Smooth muscle cell (in vitro differentiated cells): ENCODE data around the gene PRL. TPM values are rescaled to one million over a fixed set of nuclear protein-coding genes. Genes with fewer than 3 reads are reported as not detected.

Experiments
- DNase-seq: peaks from one replicate; lab custom pipeline; 2025; ENCODE audit not compliant: unreplicated experiment; lab: John Stamatoyannopoulos, UW
- H2AFZ ChIP-seq: fragments of 200-600 bp; sonication (generic); 2 replicates; pipeline ENCODE4 v1.6.0; 2016; ENCODE audit warnings: antibody characterized with exemption, low read depth, mild to moderate bottlenecking
- H3F3A ChIP-seq: fragments of 200-600 bp; sonication (generic); 2 replicates; pipeline ENCODE4 v1.6.0; 2017; ENCODE audit warnings: antibody characterized with exemption, low read depth
- H3K27ac ChIP-seq: fragments of 200-600 bp; sonication (generic); 2 replicates; pipeline ENCODE4 v1.5.1; 2016; ENCODE audit warnings: low read depth, mild to moderate bottlenecking
- H3K27me3 ChIP-seq: fragments of 200-600 bp; sonication (generic); 2 replicates; pipeline ENCODE4 v1.6.1; 2016; ENCODE audit warnings: low read depth, mild to moderate bottlenecking
- H3K36me3 ChIP-seq: fragments of 200-600 bp; sonication (generic); 2 replicates; pipeline ENCODE4 v1.5.1; 2016; ENCODE audit warnings: low read depth
- H3K4me1 ChIP-seq: fragments of 200-600 bp; sonication (generic); 2 replicates; pipeline ENCODE4 v1.5.1; 2016; ENCODE audit warnings: low read depth
- H3K4me2 ChIP-seq: fragments of 200-600 bp; sonication (generic); 2 replicates; pipeline ENCODE4 v1.6.0; 2016; ENCODE audit warnings: mild to moderate bottlenecking
- H3K4me3 ChIP-seq: fragments of 200-600 bp; sonication (generic); 2 replicates; pipeline ENCODE4 v1.5.1; 2016; ENCODE audit warnings: mild to moderate bottlenecking
- H3K79me2 ChIP-seq: fragments of 200-600 bp; sonication (generic); 2 replicates; pipeline ENCODE4 v1.6.0; 2016; ENCODE audit warnings: low read depth, mild to moderate bottlenecking
- H3K9ac ChIP-seq: fragments of 200-600 bp; sonication (generic); 2 replicates; pipeline ENCODE4 v1.6.0; 2016; ENCODE audit warnings: low read depth
- H3K9me3 ChIP-seq: fragments of 200-600 bp; sonication (generic); replicated peaks from 2 replicates; pipeline ENCODE4 v1.5.1; 2016; ENCODE audit warnings: low read depth
- H4K20me1 ChIP-seq: fragments of 200-600 bp; sonication (generic); 2 replicates; pipeline ENCODE4 v1.6.0; 2016; ENCODE audit warnings: low read depth
- WGBS: methylation state at CpG from one replicate; pipeline ENCODE4 v1.1.7; 2016; ENCODE audit warnings: low lambda C conversion rate; 5-methylcytosine and 5-hydroxymethylcytosine counted together
- polyA plus RNA-seq: library from polyadenylated mRNA; unstranded; fragments of >200 nt; fragmentation: Nextera tagmentation; extraction: Ambion mirVana; gene quantifications from 2 replicates; pipeline ENCODE4 v1.2.1, GENCODE V29; 2016
- total RNA-seq: library from RNA; depleted of rRNA; stranded (reverse); fragments of >200 nt; gene quantifications from 2 replicates; pipeline ENCODE4 v1.2.3, GENCODE V29; 2014
- TF ChIP-seq, protein P1 (sequence below): fragments of 200-600 bp; sonication (generic); IDR thresholded peaks from 2 replicates; pipeline ENCODE4 v1.5.1; 2017; ENCODE audit warnings: borderline replicate concordance, mild to moderate bottlenecking, antibody characterized with exemption; ENCODE audit not compliant: insufficient read depth, poor library complexity, severe bottlenecking

Gene PRL
- total and polyA plus RNA-seq, 2 experiments from 2014 or later: 0.26 TPM; not detected in 1

DNA sequence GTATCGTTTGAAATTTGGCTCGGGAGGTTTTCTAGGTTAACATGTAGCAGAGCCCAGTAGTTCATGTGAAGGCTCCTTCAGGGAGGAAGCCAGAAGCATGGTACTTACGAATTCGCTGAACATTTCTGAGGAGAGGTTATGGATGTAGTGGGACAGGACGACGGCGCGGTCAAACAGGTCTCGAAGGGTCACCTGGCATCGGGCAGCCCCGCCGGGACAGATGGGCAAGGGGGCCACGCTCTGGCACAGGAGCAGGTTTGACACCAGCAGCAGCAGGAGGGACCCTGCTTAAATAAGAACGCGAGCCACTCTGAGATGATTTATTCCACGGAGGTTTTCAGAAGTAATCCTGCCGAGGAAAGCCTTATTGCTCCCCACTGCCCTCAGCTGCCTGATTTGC is 2.5 kb downstream of the PRL start:
- no peak overlapping the region for H3K27ac ChIP-seq
- no peaks in the 10 kb centered on the region for H4K20me1 ChIP-seq
- H2AFZ ChIP-seq: no peak overlapping the region
- no peaks in the 10 kb centered on the region for H3K4me1 ChIP-seq
- TF ChIP-seq, protein P1, sequence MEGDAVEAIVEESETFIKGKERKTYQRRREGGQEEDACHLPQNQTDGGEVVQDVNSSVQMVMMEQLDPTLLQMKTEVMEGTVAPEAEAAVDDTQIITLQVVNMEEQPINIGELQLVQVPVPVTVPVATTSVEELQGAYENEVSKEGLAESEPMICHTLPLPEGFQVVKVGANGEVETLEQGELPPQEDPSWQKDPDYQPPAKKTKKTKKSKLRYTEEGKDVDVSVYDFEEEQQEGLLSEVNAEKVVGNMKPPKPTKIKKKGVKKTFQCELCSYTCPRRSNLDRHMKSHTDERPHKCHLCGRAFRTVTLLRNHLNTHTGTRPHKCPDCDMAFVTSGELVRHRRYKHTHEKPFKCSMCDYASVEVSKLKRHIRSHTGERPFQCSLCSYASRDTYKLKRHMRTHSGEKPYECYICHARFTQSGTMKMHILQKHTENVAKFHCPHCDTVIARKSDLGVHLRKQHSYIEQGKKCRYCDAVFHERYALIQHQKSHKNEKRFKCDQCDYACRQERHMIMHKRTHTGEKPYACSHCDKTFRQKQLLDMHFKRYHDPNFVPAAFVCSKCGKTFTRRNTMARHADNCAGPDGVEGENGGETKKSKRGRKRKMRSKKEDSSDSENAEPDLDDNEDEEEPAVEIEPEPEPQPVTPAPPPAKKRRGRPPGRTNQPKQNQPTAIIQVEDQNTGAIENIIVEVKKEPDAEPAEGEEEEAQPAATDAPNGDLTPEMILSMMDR: no peak
- no peaks in the 10 kb centered on the region for H3K9me3 ChIP-seq
- 96% methylated on average over 17 of the region's 17 CpGs for WGBS
- DNase-seq: no peak
- H3K36me3 ChIP-seq: no peaks in the 10 kb centered on the region
- no peaks in the 10 kb centered on the region for H3F3A ChIP-seq
- no peak overlapping the region for H3K4me2 ChIP-seq
- no peaks in the 10 kb centered on the region for H3K79me2 ChIP-seq
- no peak overlapping the region for H3K4me3 ChIP-seq
- no peak overlapping the region for H3K9ac ChIP-seq
- H3K27me3 ChIP-seq: no peaks in the 10 kb centered on the region

DNA sequence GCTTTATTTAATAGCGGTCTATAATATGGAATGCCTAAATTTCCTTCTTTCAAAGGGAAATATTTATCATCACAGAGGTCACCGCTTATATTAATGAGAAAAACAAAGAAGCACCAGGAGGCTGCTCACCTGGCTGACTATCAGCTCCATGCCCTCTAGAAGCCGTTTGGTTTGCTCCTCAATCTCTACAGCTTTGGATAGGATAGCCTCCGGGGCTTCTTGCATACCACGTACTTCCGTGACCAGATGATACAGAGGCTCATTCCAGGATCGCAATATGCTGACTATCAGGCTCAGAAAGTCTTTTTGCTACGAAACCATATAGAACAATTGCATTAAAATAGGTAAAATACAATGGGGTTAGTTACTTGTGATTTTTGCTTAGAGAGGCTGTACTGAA is 6.8 kb downstream of the PRL start:
- TF ChIP-seq, protein P1: no peak
- no peak for DNase-seq
- Histone ChIP-seq H3K27me3 (no peaks in the 10 kb centered on the region), H3K4me2 (no peak overlapping the region), H3F3A (no peaks in the 10 kb centered on the region), H2AFZ (no peak overlapping the region), H3K36me3 (no peaks in the 10 kb centered on the region), H3K4me3 (no peak overlapping the region), H3K27ac (no peak overlapping the region), H3K79me2 (no peaks in the 10 kb centered on the region), H3K4me1 (no peaks in the 10 kb centered on the region), H3K9ac (no peak overlapping the region), H3K9me3 (no peaks in the 10 kb centered on the region), H4K20me1 (no peaks in the 10 kb centered on the region)
- WGBS: 89% methylated on average over 8 of the region's 8 CpGs

DNA sequence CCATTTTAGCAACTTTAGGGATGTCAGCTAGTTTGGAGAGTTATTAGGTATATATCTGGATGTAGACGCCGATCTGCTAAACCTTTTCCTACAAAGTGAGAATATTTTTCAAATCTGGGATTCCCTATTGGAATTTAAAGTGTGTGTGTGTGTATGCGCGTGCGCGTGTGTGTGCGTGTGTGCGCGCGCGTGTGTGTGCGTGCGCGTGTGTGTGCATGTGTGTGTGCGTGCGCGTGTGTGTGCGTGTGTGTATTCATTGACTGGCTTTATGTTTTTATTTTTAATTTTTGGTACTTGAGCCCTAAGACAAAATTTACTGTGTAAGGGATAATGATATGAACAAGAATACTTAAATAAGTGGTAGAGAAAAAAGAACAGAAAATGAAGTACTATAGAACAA is 8.1 kb downstream of the PRL start:
- TF ChIP-seq, protein P1: no peak
- Histone ChIP-seq H3K27me3 (no peaks in the 10 kb centered on the region), H3F3A (no peaks in the 10 kb centered on the region), H3K36me3 (no peaks in the 10 kb centered on the region), H2AFZ (no peak overlapping the region), H3K27ac (no peak overlapping the region), H3K9ac (no peak overlapping the region), H4K20me1 (no peaks in the 10 kb centered on the region), H3K79me2 (no peaks in the 10 kb centered on the region), H3K4me3 (no peak overlapping the region), H3K9me3 (no peaks in the 10 kb centered on the region), H3K4me2 (no peak overlapping the region), H3K4me1 (no peaks in the 10 kb centered on the region)
- WGBS: 96% methylated on average over 18 of the region's 18 CpGs
- no peak for DNase-seq

DNA sequence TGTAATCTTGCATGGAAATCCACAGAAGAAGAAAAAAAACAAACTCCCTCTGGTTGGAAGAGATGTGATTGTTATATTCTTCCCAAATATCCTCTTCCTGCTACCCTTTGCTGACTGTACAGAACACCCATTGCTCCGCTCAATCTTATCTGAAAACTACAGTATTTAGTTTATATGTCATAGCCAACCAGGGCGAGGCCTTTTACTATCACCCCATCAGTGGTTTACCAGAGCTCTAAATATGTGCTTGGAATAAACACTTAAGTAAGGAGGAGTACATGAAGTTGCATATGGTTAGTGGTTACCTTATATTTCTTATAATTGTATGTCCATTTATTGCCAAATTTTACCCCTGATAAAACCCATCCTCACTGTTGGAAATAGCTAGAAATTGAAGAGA is 12.2 kb downstream of the PRL start:
- TF ChIP-seq, protein P1: no peak
- no peak for DNase-seq

More for the DNA sequence above, 12.2 kb downstream of the PRL start:
- Histone ChIP-seq H3F3A (no peaks in the 10 kb centered on the region), H3K27ac (no peak overlapping the region), H4K20me1 (no peaks in the 10 kb centered on the region), H3K9ac (no peak overlapping the region), H3K4me3 (no peak overlapping the region), H3K9me3 (no peaks in the 10 kb centered on the region), H3K4me1 (no peaks in the 10 kb centered on the region), H3K4me2 (no peak overlapping the region), H3K36me3 (no peaks in the 10 kb centered on the region), H2AFZ (no peak overlapping the region), H3K79me2 (no peaks in the 10 kb centered on the region), H3K27me3 (no peaks in the 10 kb centered on the region)
- WGBS: 48% methylated on average over 2 of the region's 2 CpGs
